Stimulated activated CD4-positive, alpha-beta T cell treated with anti-CD3 and anti-CD28 coated beads, Interleukin-2, amount 100 ng/mL, for 4 hours (primary cell): Measurements from ENCODE around the gene SPARCL1.
"Not testable (repeated sequence)": the region's sequence is repeated elsewhere in the genome, so short reads cannot be mapped to it uniquely, and the experiment has no call there.

Experiments used
- DNase-seq: peaks from one replicate; pipeline ENCODE4 v3.0.0-alpha.2; 2020; ENCODE audit warnings: low read depth

Gene SPARCL1

DNA sequence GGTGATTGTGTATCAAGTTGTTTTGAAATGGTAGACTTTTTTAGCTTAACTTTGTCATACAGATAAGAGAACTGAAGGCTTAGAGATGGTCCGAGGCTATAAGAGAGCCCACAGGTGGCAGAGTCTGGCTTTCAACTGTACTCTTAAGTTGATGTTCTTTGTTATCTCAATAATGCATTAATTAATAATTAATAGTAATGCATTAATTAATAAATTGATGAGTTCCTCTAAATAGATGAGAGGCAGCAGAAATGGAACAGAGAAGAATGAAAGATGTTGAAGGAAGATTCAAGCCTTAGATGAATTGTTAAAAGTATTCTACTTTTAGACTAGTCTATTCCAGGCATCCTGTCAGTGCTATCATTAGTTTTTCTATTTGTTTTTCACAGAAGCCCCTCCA lies 84.4 kb downstream of the SPARCL1 start:
- DNase-seq, result no peak

DNA sequence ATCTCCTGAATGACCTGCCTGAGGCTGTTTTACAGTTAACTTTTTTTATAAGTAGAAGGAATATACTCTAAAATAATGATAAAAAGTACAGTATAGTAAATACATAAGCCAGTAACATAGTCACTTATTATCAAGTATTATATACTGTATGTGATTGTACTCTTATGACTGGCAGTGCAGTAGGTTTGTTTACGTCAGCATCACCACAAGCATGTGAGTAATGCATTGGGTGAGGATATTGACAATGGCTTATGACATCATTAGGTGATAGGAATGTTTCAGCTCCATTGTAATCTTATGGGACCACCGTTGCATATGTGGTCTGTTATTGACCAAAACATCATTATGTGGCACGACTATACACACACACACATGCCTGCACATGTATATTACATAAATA lies 86.3 kb downstream of the SPARCL1 start:
- DNase-seq, result no peak

GRCh38 chr4:87433342-87433741 lies 95.8 kb downstream of the SPARCL1 start:
- no peak for DNase-seq

DNA sequence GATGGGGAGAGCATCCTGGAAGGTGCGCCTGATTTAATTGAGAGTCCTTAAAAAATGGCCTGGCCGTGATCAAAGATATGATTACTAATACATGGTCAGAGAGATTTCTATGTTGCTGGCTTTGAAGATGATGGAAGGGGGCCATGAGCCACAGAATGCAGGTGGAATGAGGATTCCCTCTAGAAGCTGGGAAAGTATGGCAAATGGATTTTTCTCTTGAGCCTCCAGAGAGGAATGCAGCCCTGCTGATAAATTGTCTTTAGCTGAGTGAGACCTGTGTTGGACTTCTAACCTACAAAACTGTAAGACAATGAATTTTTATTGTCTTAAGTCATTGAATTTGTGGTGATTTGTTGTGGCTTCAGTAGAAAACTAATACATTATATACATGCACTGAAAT lies 99.1 kb downstream of the SPARCL1 start:
- DNase-seq, result no peak

GRCh38 chr4:87428979-87429378 lies 100.2 kb downstream of the SPARCL1 start:
- no peak for DNase-seq

DNA sequence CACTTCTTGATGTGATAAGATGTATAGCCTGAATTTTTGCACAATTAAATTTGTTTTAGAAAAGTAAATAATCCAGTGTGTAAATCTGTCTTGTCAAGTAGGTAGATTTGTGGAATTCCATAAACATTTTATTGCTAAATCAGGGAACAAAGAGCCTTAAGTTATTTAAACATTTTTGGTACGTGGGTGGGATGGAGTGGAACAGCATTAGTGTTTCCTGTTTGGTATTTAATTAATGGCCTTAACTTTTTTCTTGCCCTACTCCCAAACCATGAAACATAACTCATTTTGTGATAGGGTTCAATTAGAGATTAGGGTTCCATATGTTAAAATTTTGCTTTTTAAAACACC lies 101.7 kb downstream of the SPARCL1 start:
- DNase-seq, result no peak

GRCh38 chr4:87426865-87427517 lies 102.2 kb downstream of the SPARCL1 start:
- no peak for DNase-seq

DNA sequence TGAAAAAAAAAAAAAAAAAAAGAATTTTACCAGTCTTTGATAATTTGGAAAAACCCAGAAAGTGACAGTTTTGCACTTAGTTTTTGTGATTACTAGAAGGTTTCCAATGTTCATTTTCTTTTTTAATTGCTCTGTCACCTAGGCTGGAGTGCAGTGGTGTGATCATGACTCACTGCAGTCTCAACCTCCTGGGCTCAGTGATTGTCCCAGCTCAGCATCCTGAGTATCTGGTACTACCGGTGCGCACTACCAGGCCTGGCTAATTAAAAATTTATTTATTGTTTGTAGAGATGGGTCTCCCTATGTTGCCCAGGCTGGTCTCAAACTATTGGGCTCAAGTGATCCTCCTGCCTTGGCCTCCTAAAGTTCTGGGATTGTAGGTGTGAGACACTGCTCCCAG lies 103.5 kb downstream of the SPARCL1 start:
- DNase-seq, result no peak

DNA sequence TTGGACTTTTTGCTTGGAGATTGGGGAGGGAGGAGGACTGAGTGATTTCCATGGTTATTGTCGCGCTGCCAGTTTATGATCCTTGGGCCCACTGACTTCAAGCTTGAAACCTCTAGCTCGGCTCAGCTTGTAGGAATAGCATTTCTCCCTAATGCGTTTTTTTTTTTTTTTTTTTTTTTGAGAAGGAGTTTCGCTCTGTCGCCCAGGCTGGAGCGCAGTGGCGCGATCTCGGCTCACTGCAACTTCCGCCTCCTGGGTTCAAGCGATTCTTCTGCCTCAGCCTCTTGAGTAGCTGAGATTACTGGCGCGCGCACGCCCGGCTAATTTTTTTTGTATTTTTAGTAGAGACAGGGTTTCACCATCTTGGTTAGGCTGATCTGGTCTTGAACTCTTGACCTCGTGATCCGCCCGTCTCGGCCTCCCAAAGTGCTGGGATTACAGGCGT lies 105.1 kb downstream of the SPARCL1 start:
- DNase-seq, result not testable (repeated sequence)
